ENCODE measurements around the gene GFI1.

- TF ChIP-seq CTCF (IDR thresholded peaks at IDR 0.05) (no peak), REST (IDR thresholded peaks at IDR 0.05; ENCODE audit: insufficient read depth in 1 of 2, low read depth in 2 of 2, low read length in 1 of 2) (no peak), POLR2AphosphoS5 (IDR thresholded peaks at IDR 0.05; ENCODE audit: low read depth, low read length) (no peak), TCF7L2 (IDR thresholded peaks at IDR 0.05; ENCODE audit: low read depth, low read length) (no peak)
Measured at GRCh38 chr1:92445865-92446264, 40.9 kb downstream of the GFI1 start.
